Neural cell (in vitro differentiated cells): ENCODE measurements around the gene ALDH2.

Experiments
- CTCF ChIP-seq: fragments of 450-650 bp; IDR thresholded peaks from 2 replicates; pipeline ENCODE4 v1.5.1; 2014; ENCODE audit warnings: antibody characterized with exemption, mild to moderate bottlenecking, moderate library complexity; ENCODE audit not compliant: poor library complexity, severe bottlenecking
- EP300 ChIP-seq: fragments of 450-650 bp; conservative IDR thresholded peaks from 2 replicates; pipeline ENCODE4 v1.6.1; 2014; ENCODE audit warnings: antibody characterized with exemption, mild to moderate bottlenecking, moderate library complexity; ENCODE audit not compliant: poor library complexity, severe bottlenecking
- EZH2 ChIP-seq: fragments of 200-600, 300-800 bp; shearing (Covaris generic), sonication (generic); IDR thresholded peaks from 2 replicates; pipeline ENCODE4 v1.6.1; 2014; ENCODE audit warnings: antibody characterized with exemption, low read length, borderline replicate concordance, mild to moderate bottlenecking; ENCODE audit not compliant: insufficient read depth, poor library complexity, severe bottlenecking
- POLR2AphosphoS5 ChIP-seq: IDR thresholded peaks from 2 replicates; pipeline ENCODE4 v1.6.1; 2012
- RAD21 ChIP-seq: fragments of 450-650 bp; conservative IDR thresholded peaks from 2 replicates; pipeline ENCODE4 v1.6.1; 2014; ENCODE audit warnings: antibody characterized with exemption, mild to moderate bottlenecking, moderate library complexity
- SMC3 ChIP-seq: fragments of 450-650 bp; conservative IDR thresholded peaks from 2 replicates; pipeline ENCODE4 v1.6.1; 2014; ENCODE audit warnings: antibody characterized with exemption, mild to moderate bottlenecking, moderate library complexity; ENCODE audit not compliant: poor library complexity
- TAF1 ChIP-seq: IDR thresholded peaks from 2 replicates; pipeline ENCODE4 v1.6.1; 2012; ENCODE audit warnings: low read depth

GRCh38 chr12:111846016-111846415, 79.3 kb downstream of the ALDH2 start:
- no peak for TF ChIP-seq TAF1
- TF ChIP-seq CTCF = no peak
- no peak for TF ChIP-seq EP300
- TF ChIP-seq RAD21 = no peak
- TF ChIP-seq POLR2AphosphoS5 = no peak
- TF ChIP-seq EZH2 = no peak
- no peak for TF ChIP-seq SMC3
